Measurements from ENCODE around the gene CYBC1. TPM values are rescaled to one million over a fixed set of nuclear protein-coding genes. Genes with fewer than 3 reads are reported as not detected.
"Not testable (repeated sequence)": the region's sequence is repeated elsewhere in the genome, so short reads cannot be mapped to it uniquely, and the experiment has no call there.

CYBC1 gene
- total RNA-seq, 1 experiment from 2014 or later = 107 TPM

DNA sequence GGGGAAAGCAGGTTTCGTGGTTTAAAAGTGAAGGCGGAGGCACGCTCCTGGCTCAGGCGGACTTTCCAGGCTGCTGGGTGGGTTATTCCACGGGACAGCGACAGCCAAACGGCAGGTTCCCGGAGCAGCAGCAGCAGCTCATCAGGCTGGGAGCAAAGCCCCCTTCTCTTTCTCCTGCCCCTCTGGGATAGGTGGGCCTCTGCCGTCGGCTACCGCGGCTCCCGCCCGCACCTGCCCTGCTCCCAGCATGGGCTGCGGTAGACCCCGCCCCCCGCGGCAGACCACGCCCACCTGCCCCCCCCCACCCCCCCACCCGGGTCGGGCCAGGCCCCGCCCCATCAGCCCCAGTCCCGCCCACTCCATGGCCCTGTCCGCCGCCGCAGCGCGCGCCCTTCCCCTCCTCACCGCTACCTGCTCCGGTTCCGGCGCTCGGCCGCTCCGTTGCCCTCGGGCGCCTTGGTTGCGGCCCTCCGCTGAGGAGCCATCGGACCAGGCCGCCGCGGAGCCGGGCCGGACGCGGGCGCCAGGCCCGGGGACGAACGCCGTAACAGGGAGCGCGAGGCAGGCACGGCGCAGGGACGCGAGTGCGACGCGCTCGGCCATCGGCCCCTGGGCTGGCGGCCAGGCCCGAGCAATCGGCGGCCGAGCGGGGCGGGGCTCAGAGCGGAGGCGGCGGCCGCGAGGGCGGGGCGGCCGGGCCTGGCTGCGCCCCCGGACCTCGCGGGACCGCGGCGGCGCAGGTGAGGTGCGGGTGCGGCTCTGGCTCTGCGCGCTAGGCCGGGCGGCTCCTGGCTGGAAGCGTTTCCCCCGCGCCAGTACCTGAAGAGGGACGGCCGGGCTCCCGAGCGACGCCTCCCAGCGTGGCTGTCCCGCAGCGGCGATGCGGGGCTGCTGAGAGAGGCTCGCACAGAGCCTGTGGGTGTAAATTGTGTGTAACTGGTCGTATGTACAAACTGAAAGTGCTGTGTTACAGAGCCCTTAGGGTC, 32.3 kb downstream of the CYBC1 start, which contains the start of the genes HEXD and OGFOD3:
Gene HEXD (plus strand): TSS at position 347 of the 986 bp plus-strand sequence. CDS start 1,453 bp downstream, outside the sequence.
Gene OGFOD3 (minus strand): TSS at position 586 of the 986 bp plus-strand sequence. CDS start 101 bp downstream, at position 485.
- peak; percentile 90 for DNase-seq (ENCODE audit: low read depth)
- in situ Hi-C loops (cut with HindIII; ENCODE audit: low pct_unique_long_range_greater_than_20kb, low sequenced_read_pairs) = loop anchor here (10.0 kb wide), 1 partner anchor 117 kb away; no protein-coding TSS in a partner anchor

DNA sequence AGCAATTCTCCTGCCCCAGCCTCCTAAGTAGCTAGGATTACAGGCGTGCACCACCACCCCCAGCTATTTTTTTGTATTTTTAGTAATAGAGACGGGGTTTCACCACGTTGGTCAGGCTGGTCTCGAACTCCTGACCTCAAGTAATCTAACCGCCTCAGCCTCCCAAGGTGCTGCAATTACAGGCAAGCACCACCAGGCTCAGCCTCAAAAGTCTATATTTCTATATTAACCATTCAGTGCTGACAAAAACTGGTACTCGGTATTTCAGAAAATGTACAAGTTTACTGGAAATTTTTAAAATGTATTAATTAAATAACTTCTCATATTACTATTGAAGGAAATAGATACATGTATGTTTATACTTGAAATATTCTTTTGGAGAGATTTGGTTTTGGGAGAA, 33.8 kb downstream of the CYBC1 start:
- in situ Hi-C loops (cut with HindIII; ENCODE audit: low pct_unique_long_range_greater_than_20kb, low sequenced_read_pairs) = loop anchor here (10.0 kb wide), 1 partner anchor 118 kb away; no protein-coding TSS in a partner anchor
- no peak for DNase-seq (ENCODE audit: low read depth)

DNA sequence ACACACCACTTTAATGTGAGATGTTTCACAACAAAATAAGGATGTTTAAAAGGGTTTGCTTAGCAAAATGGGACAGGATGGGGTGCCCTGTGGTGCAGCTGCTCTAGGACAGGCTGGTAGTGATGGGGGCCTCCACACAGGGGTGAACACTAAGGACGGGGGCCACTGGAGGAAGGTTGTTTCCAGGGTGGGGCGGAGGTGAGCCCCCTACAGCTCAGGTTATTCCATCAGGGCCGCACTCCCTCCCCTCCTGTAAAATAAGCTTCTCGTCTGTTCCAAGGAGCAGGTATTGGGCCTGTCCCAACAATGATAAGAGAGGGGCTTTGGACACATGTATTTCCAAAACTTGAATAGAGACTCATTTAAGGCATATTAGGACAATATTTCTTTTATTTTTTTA, 34.3 kb downstream of the CYBC1 start:
- no peak for DNase-seq (ENCODE audit: low read depth)
- in situ Hi-C loops (cut with HindIII; ENCODE audit: low pct_unique_long_range_greater_than_20kb, low sequenced_read_pairs) = loop anchor here (10.0 kb wide), 1 partner anchor 119 kb away; no protein-coding TSS in a partner anchor

DNA sequence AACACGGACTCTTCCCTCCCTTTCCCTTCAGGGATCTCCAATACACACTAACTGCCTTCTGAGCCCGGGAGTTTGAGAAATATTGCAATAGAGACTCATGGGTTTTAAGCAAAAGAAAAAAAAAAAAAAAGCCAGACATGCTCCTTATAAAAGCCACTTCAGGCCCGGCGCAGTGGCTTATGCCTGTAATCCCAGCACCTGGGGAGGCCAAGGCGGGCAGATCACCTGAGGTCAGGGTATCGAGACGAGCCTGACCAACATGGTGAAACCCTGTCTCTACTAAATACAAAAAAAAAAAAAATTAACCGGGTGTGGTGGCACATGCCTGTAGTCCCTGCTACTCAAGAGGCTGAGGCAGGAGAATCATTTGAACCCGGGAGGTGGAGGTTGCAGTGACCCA, 34.8 kb downstream of the CYBC1 start:
- DNase-seq (ENCODE audit: low read depth) = no peak
- in situ Hi-C loops (cut with HindIII; ENCODE audit: low pct_unique_long_range_greater_than_20kb, low sequenced_read_pairs) = loop anchor here (10.0 kb wide), 1 partner anchor 119 kb away; no protein-coding TSS in a partner anchor

DNA sequence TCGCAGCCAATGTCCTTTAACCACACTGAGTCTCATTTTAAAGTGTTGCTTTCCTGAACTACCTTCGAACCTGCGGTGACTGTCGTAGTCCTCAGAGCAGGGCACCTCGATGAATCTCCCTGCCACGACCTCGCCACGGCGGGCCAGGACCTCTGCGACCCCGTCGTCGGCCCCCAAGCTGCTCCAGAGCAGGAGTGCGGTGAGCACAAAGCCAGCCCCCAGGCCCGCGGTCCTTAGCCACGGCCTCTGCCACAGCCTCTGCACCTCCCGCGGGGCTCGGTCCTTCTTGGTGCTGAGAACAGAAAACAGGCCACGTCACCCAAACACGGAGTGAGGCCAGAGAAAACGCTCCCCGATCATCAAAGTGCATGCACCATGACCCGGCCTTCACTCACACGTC, 35.2 kb downstream of the CYBC1 start:
- no peak for DNase-seq (ENCODE audit: low read depth)

DNA sequence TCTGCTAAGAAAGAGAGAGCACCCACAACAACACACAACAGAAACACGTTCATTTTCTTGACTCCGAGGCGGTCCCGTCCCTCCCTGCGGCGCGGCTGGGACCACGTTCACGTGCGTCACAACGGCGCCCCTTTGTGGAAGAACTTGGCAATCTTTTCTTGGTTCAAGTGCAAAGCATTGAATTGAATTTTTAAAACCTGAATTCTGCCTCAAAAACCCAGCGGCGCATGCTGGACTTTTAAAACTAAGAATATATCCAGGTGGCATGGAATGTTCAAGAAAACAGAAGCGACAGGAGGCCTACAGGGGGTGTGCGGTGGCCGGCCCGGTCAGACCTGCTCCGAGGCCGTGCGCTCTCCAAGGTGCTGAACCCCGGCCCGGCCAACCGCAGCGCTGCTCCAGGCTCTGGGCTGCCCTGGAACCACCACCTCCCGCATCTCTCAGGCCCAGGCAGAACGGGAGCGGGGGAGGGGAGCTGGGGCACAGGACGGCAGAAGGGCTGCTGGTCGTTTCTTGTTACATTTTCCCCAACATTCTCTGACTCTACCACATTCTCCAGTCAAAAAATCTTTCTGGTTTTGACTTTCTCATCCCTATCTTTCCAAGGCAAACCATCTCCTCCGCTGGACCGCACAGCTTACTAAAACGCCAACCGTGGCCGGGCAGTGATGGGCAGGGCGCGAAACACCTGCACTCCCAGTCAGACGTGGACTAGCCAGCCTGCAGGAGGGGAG, 35.8 kb downstream of the CYBC1 start:
- peak; percentile 72 for DNase-seq (ENCODE audit: low read depth)
- in situ Hi-C loops (cut with HindIII; ENCODE audit: low pct_unique_long_range_greater_than_20kb, low sequenced_read_pairs) = loop anchor here (10.0 kb wide), 1 partner anchor 120 kb away; no protein-coding TSS in a partner anchor

More for the DNA sequence above, 35.2 kb downstream of the CYBC1 start:
- in situ Hi-C loops (cut with HindIII; ENCODE audit: low pct_unique_long_range_greater_than_20kb, low sequenced_read_pairs) = loop anchor here (10.0 kb wide), 1 partner anchor 119 kb away; no protein-coding TSS in a partner anchor

DNA sequence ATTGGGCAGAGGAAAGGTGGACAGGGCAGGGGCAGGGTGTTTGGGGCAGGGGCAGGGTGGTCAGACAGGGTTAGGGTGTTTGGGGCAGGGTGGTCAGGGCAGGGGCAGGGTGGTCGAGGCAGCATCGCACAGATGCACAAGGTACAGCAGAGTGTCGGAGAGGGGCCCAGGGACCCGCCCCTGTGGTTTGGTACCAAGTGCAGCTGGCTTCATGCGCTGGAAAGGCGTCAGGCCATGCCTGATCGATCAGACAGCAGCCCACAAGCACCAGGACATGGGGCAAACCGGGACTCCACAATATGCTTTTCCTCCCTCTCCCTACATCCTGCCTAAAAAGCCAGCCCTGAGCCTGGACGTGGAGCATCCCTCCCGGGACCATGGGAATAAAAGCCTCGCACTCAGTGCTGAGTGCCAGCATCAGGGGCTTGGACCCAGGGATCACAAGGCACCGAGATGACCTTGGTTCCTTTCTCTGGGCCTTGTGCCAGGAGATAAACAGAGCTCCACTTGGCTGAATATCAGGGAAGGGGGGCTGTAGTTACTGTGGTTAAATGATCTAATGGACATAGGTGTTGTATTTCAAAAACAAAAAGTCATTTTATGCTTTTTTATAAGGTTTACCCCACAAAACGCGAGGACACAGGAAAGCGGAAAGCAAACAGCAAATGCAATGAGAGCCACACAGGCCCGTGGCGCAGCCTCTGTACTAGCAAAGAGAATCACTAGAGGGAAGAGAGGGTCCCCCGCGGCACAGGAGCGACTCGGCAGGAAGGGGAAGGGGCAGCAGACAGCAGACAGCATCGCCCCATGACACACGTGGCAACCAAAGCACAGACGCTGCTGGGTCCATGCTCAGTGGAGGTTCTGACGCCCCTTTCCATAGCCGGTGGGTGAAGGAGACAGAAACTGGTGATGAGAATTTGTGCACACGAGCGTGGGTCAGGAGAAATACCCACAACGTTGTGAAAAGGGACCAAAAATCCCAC, 37.7 kb downstream of the CYBC1 start:
- in situ Hi-C loops (cut with HindIII; ENCODE audit: low pct_unique_long_range_greater_than_20kb, low sequenced_read_pairs) = loop anchor here (10.0 kb wide), 1 partner anchor 122 kb away; no protein-coding TSS in a partner anchor

DNA sequence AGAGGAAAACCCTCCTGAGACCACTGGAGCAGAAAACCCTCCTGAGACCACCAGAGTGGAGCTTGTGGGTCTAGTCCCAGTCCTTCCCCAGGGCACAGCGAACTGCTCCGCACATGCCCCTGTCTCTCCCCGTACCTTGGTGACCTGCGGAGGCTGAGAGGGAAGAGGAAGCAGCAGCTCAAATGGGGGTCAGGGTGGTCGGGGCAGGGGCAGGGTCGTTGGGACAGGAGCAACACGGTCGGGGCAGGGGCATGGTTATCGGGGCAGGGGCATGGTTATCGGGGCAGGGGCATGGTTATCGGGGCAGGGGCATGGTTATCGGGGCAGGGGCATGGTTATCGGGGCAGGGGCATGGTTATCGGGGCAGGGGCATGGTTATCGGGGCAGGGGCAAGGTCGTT, 38.5 kb downstream of the CYBC1 start:
- DNase-seq (ENCODE audit: low read depth) = not testable (repeated sequence)
- in situ Hi-C loops (cut with HindIII; ENCODE audit: low pct_unique_long_range_greater_than_20kb, low sequenced_read_pairs) = loop anchor here (10.0 kb wide), 1 partner anchor 123 kb away; no protein-coding TSS in a partner anchor

More for the DNA sequence above, 37.7 kb downstream of the CYBC1 start:
- peak; percentile 33 for DNase-seq (ENCODE audit: low read depth)

DNA sequence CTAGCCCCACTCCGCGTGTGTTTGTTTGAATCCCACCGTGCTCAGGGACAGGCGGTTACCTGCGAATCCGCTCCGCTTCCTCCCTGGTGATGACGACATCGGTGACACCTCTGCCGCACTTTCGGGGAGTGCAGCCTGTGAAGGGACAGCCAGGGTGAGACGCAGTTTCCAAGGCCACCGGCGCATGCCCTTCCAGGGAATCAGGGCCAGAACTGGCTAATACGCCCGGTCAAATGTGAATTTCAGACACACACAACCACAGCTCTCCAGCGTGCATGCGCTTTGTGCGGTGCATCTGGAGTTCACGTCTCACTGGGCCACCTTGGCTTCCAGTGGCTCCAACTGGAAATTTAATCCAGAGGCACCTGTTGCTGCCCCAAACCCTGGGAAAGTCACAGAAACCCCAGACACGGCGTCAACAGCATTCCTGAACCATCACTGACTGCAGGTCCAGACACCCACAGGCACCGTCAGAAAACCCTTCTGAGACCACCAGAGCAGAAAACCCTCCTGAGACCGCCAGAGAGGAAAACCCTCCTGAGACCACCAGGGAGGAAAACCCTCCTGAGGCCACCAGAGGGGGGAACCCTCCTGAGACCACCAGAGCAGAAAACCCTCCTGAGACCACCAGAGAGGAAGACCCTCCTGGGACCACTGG, 39.0 kb downstream of the CYBC1 start:
- in situ Hi-C loops (cut with HindIII; ENCODE audit: low pct_unique_long_range_greater_than_20kb, low sequenced_read_pairs) = loop anchor here (10.0 kb wide), 1 partner anchor 123 kb away; no protein-coding TSS in a partner anchor
- no peak for DNase-seq (ENCODE audit: low read depth)

DNA sequence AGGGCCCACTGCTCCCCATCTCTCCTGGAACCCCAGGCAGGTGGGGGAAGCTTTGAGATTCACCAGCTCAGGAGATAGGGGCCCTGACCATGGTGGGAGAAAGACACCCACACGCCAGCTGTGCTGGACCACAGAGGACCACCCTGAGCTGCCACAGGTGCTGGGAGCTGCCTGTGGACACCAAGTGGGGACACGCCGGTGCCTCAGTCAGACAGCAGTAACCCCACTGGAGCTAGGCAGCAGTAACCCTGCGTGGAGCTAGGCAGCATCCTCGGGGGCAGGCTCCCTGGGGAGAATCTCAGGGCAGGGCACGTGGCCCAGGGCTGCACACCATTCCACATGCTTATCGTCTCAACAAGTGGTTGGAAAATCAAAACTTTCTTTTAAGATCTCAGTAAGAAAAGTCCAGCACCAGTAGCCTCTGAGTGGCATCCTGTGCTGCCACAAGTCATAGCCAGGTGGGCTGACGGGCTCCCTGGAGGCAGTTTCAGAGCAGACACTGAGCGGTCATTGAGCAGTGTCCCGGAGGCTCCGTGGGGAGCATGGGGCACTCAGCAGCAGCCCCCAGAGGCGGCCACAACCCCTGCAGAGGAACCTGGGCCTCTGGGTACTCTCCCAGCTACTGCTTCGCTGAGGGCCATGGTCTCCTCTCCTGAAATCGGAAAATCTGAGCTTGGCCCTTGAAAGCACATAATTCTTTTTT, 40.4 kb downstream of the CYBC1 start:
- no peak for DNase-seq (ENCODE audit: low read depth)
- in situ Hi-C loops (cut with HindIII; ENCODE audit: low pct_unique_long_range_greater_than_20kb, low sequenced_read_pairs) = loop anchor here (10.0 kb wide), 1 partner anchor 125 kb away; no protein-coding TSS in a partner anchor

DNA sequence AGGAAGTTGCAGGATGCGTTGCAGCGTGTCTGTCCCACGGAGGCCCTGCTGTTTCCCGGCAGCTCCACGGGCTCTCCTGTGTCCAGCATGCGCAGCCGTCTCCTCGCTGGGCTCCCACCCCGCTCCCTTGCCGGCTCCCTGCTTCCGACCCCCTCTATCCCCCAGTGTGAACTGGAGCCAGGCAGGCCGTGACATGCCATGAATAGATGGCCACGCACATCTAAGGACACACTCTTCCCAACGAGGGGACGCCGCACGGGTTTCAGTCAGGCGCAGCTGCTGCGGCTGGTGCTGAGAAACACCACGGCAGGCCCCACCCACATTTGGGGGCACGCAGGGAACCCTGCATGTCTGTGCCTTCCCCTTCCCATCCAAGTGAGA, 41.6 kb downstream of the CYBC1 start:
- in situ Hi-C loops (cut with HindIII; ENCODE audit: low pct_unique_long_range_greater_than_20kb, low sequenced_read_pairs) = no loop called here

DNA sequence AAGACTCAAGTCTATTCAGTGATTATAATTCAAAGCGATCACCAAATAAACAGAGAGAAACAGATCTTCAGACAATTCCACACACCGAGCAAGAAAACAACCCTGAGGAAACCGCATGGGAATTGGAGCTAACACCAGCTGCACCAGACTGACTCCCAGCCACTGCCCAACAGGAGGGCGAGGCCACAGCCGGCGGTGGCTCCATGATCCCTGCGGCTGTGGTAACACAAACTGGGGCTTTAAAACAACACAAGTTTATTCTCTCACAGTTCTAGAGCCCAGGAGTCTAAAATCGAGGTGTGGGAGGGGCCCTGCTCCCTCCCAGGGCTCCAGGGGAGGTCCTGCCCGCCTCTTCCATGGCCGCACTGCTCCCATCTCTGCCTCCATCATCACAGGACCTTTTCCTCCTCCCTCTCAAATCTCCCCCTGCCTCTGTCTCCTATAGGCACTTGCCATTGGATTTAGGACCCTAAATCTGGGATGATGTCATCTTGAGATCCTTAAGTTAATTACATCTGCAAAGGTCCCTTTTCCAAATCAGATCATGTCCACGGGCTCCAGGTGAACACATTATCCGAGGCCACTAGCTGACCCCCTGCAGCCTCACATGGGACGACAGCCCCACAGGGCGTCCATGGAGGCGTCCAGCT, 42.1 kb downstream of the CYBC1 start:
- DNase-seq (ENCODE audit: low read depth) = no peak
- in situ Hi-C loops (cut with HindIII; ENCODE audit: low pct_unique_long_range_greater_than_20kb, low sequenced_read_pairs) = no loop called here

More for the DNA sequence above, 41.6 kb downstream of the CYBC1 start:
- DNase-seq (ENCODE audit: low read depth) = no peak

DNA sequence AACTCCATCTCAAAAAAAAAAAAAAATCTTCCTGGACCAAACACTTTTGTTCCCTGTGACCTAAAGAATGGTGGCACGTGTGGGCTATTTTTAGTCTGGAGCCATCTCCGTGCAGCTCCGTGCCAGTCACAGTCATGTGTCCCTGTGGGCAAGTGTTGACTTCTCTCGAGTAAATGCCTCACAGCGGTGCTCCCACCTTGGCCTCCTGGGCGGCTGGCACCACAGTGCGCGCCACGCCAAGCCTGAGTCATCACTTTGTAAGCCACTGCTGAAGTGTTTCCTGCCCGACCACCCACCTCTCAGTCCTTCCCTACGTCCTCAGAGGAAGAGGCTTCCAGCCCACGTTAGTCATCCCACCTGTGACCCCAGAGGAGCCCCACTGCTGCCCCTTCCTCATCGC, 43.3 kb downstream of the CYBC1 start:
- in situ Hi-C loops (cut with HindIII; ENCODE audit: low pct_unique_long_range_greater_than_20kb, low sequenced_read_pairs) = no loop called here
- DNase-seq (ENCODE audit: low read depth) = peak; percentile 77

DNA sequence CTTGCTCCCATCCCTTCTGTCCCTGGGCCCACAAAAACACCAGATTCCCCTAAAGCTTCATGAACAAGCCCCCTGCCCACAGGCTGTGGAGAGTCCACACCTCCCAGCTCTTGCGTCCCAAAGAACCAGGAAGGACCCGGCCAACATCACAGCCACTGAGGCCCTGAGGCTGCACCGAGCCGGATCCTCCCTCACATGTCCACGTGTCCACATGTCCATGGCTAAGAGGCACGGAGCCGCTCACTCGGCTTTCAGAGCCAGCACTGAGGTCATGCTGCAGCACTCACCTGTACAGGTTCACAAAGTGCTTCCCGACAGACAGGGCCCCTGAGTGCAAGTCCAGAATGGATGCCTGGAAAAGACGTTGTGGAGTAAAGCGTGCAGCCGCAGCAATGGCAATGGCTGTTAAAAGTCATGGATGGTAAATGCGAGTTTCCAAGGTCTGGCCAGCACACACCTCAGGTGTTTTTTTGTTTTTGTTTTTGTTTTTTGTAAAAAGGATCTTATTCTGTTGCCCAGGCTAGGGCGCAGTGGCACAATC, 44.4 kb downstream of the CYBC1 start:
- no peak for DNase-seq (ENCODE audit: low read depth)
- in situ Hi-C loops (cut with HindIII; ENCODE audit: low pct_unique_long_range_greater_than_20kb, low sequenced_read_pairs) = no loop called here

DNA sequence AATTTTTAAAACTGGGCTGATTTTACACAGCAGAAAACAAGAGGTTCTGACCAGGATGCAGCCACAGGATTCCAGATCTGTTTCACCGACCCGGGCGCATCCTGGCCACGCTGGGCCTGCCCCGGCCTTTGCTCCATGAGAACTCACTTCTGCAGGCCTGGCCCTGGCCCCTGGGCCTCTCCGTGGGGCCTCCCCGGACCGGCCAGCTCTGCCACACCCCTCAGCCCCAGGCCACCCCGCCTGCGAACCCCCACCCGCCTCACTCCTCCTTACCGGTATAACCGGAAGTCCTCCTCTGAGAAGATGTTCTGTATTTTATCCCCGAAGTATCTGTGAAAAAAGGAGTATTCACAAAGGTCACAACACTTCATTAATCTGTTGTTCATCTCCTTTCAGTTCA, 45.5 kb downstream of the CYBC1 start:
- in situ Hi-C loops (cut with HindIII; ENCODE audit: low pct_unique_long_range_greater_than_20kb, low sequenced_read_pairs) = no loop called here
- DNase-seq (ENCODE audit: low read depth) = no peak

All from Caki2 (cell line).